DOHH2 (cell line): ENCODE data around the gene COL13A1.

Source experiments
- EZH2phosphoT487 ChIP-seq: fragments of 200-600 bp; sonication (generic); IDR thresholded peaks from 2 replicates; pipeline ENCODE4 v1.6.1; 2017; ENCODE audit warnings: borderline replicate concordance, mild to moderate bottlenecking, antibody characterized with exemption, low read length, moderate library complexity, mixed read lengths
- TF ChIP-seq, protein P1 (sequence below): fragments of 200-600 bp; sonication (generic); IDR thresholded peaks from one replicate; pipeline ENCODE4 v1.5.1; 2014; ENCODE audit warnings: antibody characterized with exemption, mild to moderate bottlenecking, low read depth, low read length; ENCODE audit not compliant: poor library complexity, severe bottlenecking

GRCh38 chr10:69895759-69896158, 94.1 kb downstream of the COL13A1 start:
- TF ChIP-seq, protein P1, sequence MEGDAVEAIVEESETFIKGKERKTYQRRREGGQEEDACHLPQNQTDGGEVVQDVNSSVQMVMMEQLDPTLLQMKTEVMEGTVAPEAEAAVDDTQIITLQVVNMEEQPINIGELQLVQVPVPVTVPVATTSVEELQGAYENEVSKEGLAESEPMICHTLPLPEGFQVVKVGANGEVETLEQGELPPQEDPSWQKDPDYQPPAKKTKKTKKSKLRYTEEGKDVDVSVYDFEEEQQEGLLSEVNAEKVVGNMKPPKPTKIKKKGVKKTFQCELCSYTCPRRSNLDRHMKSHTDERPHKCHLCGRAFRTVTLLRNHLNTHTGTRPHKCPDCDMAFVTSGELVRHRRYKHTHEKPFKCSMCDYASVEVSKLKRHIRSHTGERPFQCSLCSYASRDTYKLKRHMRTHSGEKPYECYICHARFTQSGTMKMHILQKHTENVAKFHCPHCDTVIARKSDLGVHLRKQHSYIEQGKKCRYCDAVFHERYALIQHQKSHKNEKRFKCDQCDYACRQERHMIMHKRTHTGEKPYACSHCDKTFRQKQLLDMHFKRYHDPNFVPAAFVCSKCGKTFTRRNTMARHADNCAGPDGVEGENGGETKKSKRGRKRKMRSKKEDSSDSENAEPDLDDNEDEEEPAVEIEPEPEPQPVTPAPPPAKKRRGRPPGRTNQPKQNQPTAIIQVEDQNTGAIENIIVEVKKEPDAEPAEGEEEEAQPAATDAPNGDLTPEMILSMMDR, result no peak
- no peak for TF ChIP-seq EZH2phosphoT487
